Osteocyte (in vitro differentiated cells): ENCODE data around the gene COL4A1. TPM values are rescaled to one million over a fixed set of nuclear protein-coding genes. Genes with fewer than 3 reads are reported as not detected.

Experiments used
- DNase-seq: peaks from one replicate; pipeline ENCODE4 v3.0.0; 2021; ENCODE audit warnings: mixed read lengths; ENCODE audit not compliant: unreplicated experiment; ENCODE audit errors: extremely low spot score
- H3K27ac Mint-ChIP-seq: one replicate; pipeline ENCODE4 v1.8.0; 2021; ENCODE audit warnings: mild to moderate bottlenecking, mixed read lengths; ENCODE audit not compliant: unreplicated experiment
- H3K27me3 Mint-ChIP-seq: one replicate; pipeline ENCODE4 v1.8.0; 2021; ENCODE audit warnings: mixed read lengths; ENCODE audit not compliant: unreplicated experiment
- H3K36me3 Mint-ChIP-seq: one replicate; pipeline ENCODE4 v1.8.0; 2021; ENCODE audit warnings: mixed read lengths; ENCODE audit not compliant: unreplicated experiment
- H3K4me1 Mint-ChIP-seq: one replicate; pipeline ENCODE4 v1.8.0; 2021; ENCODE audit warnings: mixed read lengths; ENCODE audit not compliant: unreplicated experiment
- H3K4me3 Mint-ChIP-seq: one replicate; pipeline ENCODE4 v1.8.0; 2021; ENCODE audit warnings: mild to moderate bottlenecking, moderate library complexity, mixed read lengths; ENCODE audit not compliant: unreplicated experiment
- H3K9me3 Mint-ChIP-seq: one replicate; pipeline ENCODE4 v1.8.0; 2021; ENCODE audit warnings: mixed read lengths; ENCODE audit not compliant: unreplicated experiment
- total RNA-seq: library from RNA; stranded (reverse); gene quantifications from 2 replicates; pipeline ENCODE4 v1.2.1, GENCODE V29; 2021
- TF ChIP-seq, protein P1 (sequence below): fragments of 200-600 bp; sonication (generic); IDR thresholded peaks from 2 replicates; pipeline ENCODE4 v1.5.0; 2021; ENCODE audit warnings: antibody characterized with exemption, mild to moderate bottlenecking, moderate library complexity

Gene COL4A1
- total RNA-seq, 1 donor from 2014 or later, result 3,181 TPM

DNA sequence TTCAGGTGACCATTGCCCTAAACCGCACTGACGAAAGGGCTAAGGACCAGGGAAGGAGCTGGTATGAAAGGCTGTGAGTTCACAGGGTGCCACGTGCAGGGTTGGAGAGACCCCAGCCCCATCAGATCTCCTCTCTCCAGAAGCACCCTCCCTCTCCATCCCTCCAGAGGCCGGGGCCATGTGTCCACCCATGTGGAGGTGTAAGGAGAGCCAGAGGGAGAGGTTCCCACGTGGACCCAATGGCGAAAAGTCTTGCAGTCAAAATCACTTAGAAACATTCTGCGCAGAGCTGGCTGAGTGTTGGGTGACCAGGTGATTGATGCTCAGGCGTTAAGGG lies 168.3 kb downstream of the COL4A1 start:
- H3K4me1 Mint-ChIP-seq, result peaks cover 24% of the 10 kb centered on the region
- H3K36me3 Mint-ChIP-seq, result peaks cover 14% of the 10 kb centered on the region
- H3K9me3 Mint-ChIP-seq, result no peaks in the 10 kb centered on the region
- H3K27me3 Mint-ChIP-seq, result no peaks in the 10 kb centered on the region
- TF ChIP-seq, protein P1, sequence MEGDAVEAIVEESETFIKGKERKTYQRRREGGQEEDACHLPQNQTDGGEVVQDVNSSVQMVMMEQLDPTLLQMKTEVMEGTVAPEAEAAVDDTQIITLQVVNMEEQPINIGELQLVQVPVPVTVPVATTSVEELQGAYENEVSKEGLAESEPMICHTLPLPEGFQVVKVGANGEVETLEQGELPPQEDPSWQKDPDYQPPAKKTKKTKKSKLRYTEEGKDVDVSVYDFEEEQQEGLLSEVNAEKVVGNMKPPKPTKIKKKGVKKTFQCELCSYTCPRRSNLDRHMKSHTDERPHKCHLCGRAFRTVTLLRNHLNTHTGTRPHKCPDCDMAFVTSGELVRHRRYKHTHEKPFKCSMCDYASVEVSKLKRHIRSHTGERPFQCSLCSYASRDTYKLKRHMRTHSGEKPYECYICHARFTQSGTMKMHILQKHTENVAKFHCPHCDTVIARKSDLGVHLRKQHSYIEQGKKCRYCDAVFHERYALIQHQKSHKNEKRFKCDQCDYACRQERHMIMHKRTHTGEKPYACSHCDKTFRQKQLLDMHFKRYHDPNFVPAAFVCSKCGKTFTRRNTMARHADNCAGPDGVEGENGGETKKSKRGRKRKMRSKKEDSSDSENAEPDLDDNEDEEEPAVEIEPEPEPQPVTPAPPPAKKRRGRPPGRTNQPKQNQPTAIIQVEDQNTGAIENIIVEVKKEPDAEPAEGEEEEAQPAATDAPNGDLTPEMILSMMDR, result no peak
- peak overlapping the region; percentile 45 for H3K27ac Mint-ChIP-seq
- no peak for DNase-seq
- peak overlapping the region; percentile 61 for H3K4me3 Mint-ChIP-seq

GRCh38 chr13:110138010-110138699 lies 168.8 kb downstream of the COL4A1 start:
- TF ChIP-seq, protein P1, result peak; percentile 13
- peak overlapping the region; percentile 84 for H3K4me3 Mint-ChIP-seq
- no peaks in the 10 kb centered on the region for H3K27me3 Mint-ChIP-seq
- peaks cover 9% of the 10 kb centered on the region for H3K36me3 Mint-ChIP-seq
- no peaks in the 10 kb centered on the region for H3K9me3 Mint-ChIP-seq
- no peak for DNase-seq
- H3K4me1 Mint-ChIP-seq, result peaks cover 24% of the 10 kb centered on the region
- H3K27ac Mint-ChIP-seq, result peak overlapping the region; percentile 68

DNA sequence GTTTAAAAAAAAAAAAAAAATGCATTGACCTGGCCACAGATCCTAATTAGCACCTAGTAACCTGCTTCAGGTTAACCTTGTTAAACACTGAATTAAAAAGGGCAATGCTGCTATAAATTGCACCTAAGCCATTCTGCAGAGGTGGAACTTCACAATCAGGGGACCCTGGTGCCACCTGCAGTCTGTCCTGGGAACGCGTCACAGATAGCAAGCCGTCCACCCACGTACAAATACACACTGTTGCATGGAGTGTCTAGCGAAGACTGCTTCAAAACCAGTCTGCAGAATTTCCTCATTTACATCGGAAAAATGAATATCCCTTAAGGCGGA lies 169.3 kb downstream of the COL4A1 start:
- DNase-seq, result no peak
- Mint-ChIP-seq H3K27ac (peak overlapping the region; percentile 68), H3K36me3 (peaks cover 4% of the 10 kb centered on the region), H3K9me3 (no peaks in the 10 kb centered on the region), H3K4me1 (peaks cover 29% of the 10 kb centered on the region), H3K4me3 (peak overlapping the region; percentile 84), H3K27me3 (no peaks in the 10 kb centered on the region)
- TF ChIP-seq, protein P1, result peak; percentile 47

- Mint-ChIP-seq H3K36me3 (no peaks in the 10 kb centered on the region), H3K4me1 (peaks cover 34% of the 10 kb centered on the region), H3K4me3 (peak overlapping the region; percentile 84), H3K27me3 (no peaks in the 10 kb centered on the region), H3K9me3 (no peaks in the 10 kb centered on the region), H3K27ac (peak overlapping the region; percentile 68)
- no peak for DNase-seq
- TF ChIP-seq, protein P1, result no peak
These were observed 170.0 kb downstream of the COL4A1 start for GRCh38 chr13:110136660-110137585.

DNA sequence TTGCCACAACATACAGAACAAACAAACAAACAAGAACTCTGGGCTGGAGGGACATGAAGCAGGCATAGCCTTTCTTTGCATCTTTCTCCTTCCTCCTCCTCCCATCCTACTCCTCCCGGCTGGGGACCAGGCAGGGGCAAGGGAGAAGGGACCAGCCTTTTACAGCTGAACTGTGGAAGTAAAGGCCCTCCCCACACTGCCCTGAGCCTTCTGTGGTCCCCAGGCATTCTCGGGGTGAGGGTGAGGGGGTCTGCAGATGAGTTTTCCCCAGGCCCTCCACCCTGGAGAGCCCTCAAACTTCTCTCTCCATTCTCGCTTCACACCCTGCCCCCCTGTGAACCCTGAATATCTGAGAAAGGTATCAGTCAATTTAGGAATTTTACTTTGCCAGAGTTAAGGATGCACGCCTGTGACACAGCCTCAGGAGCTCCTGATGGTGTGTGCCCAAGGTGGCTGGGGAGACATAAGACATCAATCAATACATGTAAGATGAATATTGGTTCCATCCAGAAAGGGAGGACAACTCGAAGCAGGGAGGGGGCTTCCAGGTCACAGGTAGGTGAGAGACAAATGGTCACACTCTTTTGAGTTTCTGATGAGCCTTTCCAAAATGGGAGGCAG lies 170.9 kb downstream of the COL4A1 start:
- TF ChIP-seq, protein P1, result no peak
- Mint-ChIP-seq H3K27ac (no peak overlapping the region), H3K9me3 (no peaks in the 10 kb centered on the region), H3K27me3 (no peaks in the 10 kb centered on the region), H3K4me3 (no peak overlapping the region), H3K36me3 (no peaks in the 10 kb centered on the region), H3K4me1 (peaks cover 37% of the 10 kb centered on the region)
- DNase-seq, result no peak
